T47D (cell line): ENCODE data around the gene FRS3.
"Not testable (repeated sequence)": the region's sequence is repeated elsewhere in the genome, so short reads cannot be mapped to it uniquely, and the experiment has no call there.

Experiments used
- DNase-seq, 2 experiments: peaks; one replicate each; pipeline versions ENCODE4 v3.0.0 to v3.0.0-alpha.2; 2011 to 2012; ENCODE audit warnings: low read depth in 1 of 2, low spot score in 1 of 2
- JUND ChIP-seq: IDR thresholded peaks from 2 replicates; pipeline ENCODE4 v1.6.1; 2012; ENCODE audit warnings: low read depth
- in situ Hi-C: cut with HindIII; loops from 2 replicates; pipeline ENCODE4 v1.10.0; 2016; ENCODE audit warnings: low sequenced_read_pairs, low pct_unique_long_range_greater_than_20kb

FRS3 gene

DNA sequence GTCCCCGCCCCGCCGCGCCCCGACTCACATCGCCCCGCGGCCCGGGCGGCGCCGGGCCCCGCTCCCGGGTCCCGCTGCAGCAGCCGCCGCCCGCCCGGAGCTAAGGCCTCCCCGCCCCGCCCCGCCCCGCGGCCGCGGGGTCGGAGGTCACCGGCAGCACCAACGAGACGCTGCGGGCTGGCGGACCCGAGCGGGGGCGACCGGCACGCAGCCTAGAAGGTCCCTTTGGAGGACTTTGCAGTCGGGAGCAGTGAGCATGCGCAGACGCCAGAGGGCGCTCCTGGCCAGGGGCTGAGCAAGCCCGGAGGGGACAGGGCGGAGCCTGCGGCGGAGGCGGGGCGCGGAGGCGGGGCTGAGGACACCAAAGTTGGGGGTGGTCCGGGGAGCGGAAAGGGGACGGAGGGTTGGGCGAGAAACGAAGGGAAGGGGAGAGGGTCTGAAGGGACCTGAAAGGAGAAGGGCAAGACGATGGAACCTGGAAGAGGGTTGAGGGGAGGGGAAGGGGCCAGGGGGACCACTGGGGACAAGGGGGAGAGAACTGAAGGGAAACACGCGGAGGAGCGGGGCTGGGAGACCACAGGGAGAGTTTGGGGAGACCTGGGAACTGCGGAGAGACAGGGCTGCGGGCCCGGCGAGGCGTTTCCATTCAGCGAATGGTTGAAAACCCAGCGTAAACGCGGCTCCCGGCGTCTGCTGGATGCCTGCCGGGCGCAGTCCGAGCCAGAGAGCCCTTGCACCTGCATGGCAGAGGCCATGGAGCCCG lies at the start of gene FRS3:
FRS3 (minus strand) TSS at position 113 of the 763 bp plus-strand sequence. CDS start 2,913 bp downstream, outside the sequence.
- in situ Hi-C loops: loop anchor here (25.0 kb wide), 1 partner anchor 257 kb away; no protein-coding TSS in a partner anchor
- TF ChIP-seq JUND: no peak
- DNase-seq: peak; percentile 86 to 93

GRCh38 chr6:41826343-41827022 lies 46.8 kb upstream of the FRS3 start:
- in situ Hi-C loops: no loop called here
- TF ChIP-seq JUND: no peak
- DNase-seq: no peak

GRCh38 chr6:41824571-41825569 lies 45.2 kb upstream of the FRS3 start:
- TF ChIP-seq JUND: no peak
- DNase-seq: peak in 1 of 2 experiments; percentile 66
- in situ Hi-C loops: no loop called here

- no peak for TF ChIP-seq JUND
- in situ Hi-C loops: no loop called here
- DNase-seq: no peak
These were observed 43.5 kb upstream of the FRS3 start for GRCh38 chr6:41823178-41823577.

DNA sequence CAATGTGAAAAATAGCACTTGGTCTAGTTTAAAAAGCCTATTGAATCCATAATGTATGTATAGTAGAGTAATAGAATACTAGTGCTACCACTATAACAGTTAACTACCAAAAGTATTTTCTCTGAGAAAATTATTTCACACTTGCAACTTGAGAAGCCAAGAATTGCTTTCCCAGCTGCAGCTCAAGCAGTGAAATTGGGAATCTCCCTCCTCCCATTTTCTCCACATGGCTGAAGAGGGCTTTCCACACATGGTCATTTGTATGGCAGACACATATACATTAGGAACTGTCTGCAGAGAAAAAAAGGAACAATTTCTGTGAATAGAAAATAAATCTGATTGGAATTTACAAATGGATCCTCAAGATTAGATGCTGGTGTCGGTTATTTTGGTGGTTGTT lies 42.3 kb upstream of the FRS3 start:
- TF ChIP-seq JUND: no peak
- in situ Hi-C loops: no loop called here
- DNase-seq: no peak

- TF ChIP-seq JUND: no peak
- in situ Hi-C loops: no loop called here
- DNase-seq: no peak
These were observed 41.6 kb upstream of the FRS3 start for GRCh38 chr6:41821266-41821665.

DNA sequence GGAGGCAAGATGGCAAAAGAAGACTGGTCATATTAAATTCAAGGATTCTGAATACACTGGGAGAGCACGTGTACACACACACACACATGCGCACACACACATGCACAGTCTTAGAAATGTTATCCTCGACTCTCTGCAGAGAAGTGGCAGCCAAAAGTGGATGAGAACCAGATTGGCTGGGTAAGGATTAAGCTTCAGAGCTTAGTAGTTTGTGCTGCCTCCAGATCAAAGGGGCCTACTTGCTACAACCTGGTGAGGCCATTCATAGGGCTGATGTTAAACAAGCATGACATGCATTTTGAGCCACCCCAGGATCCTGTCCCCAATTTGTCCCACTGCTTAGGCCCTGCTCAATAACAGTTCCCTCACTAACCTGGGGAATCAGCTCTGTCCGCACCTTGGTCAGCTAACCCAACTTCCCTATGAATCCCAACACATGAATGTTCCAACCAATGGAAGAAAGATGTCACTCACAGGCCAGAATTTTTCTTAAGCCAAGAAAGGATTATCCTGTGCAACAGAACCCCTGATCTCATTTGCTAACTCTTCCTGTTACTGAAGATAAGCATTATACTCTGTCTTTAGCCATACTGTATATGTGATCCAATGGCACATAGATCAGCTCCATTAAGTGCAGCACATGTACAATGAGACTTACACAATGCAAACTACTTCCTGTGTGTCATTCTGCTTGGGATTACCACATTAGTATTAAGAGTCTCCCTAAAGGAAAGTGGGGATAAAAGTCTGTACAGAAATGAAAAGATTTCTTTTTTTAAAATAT lies 38.8 kb upstream of the FRS3 start:
- DNase-seq: no peak
- in situ Hi-C loops: no loop called here
- no peak for TF ChIP-seq JUND

- in situ Hi-C loops: no loop called here
- no peak for DNase-seq
- no peak for TF ChIP-seq JUND
These were observed 35.9 kb upstream of the FRS3 start for GRCh38 chr6:41815587-41815986.

- in situ Hi-C loops: no loop called here
- no peak for DNase-seq
- TF ChIP-seq JUND: no peak
These were observed 34.9 kb upstream of the FRS3 start for GRCh38 chr6:41814629-41815028.

- in situ Hi-C loops: no loop called here
- TF ChIP-seq JUND: no peak
These were observed 34.3 kb upstream of the FRS3 start for GRCh38 chr6:41813956-41814355.

GRCh38 chr6:41813469-41813868 lies 33.8 kb upstream of the FRS3 start:
- no peak for TF ChIP-seq JUND
- DNase-seq: no peak
- in situ Hi-C loops: no loop called here

More at GRCh38 chr6:41813956-41814355, 34.3 kb upstream of the FRS3 start:
- no peak for DNase-seq

DNA sequence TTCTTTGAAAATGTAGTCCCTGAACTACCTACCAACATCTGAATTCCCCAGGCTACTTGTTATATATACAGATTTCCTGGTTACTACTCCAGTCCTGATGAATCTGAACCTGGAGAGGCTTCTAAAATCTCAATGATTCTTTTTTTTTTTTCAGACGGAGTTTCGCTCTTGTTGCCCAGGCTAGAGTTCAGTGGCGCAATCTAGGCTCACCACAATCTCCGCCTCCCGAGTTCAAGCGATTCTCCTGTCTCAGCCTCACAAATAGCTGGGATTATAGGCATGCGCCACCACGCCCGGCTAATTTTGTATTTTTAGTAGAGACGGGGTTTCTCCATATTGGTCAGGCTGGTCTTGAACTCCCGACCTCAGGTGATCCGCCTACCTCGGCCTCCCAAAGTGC lies 32.2 kb upstream of the FRS3 start:
- DNase-seq, in situ Hi-C loops: not testable (repeated sequence)
